22Rv1 (cell line): ENCODE data around the gene SLC46A1.

Source experiments
- CTCF ChIP-seq: fragments of 450-650 bp; IDR thresholded peaks from 2 replicates; pipeline ENCODE4 v1.5.1; 2017; ENCODE audit warnings: mild to moderate bottlenecking
- ZFX ChIP-seq: fragments of 450-650 bp; IDR thresholded peaks from 2 replicates; pipeline ENCODE4 v1.6.1; 2017; ENCODE audit warnings: antibody characterized with exemption, borderline replicate concordance

DNA sequence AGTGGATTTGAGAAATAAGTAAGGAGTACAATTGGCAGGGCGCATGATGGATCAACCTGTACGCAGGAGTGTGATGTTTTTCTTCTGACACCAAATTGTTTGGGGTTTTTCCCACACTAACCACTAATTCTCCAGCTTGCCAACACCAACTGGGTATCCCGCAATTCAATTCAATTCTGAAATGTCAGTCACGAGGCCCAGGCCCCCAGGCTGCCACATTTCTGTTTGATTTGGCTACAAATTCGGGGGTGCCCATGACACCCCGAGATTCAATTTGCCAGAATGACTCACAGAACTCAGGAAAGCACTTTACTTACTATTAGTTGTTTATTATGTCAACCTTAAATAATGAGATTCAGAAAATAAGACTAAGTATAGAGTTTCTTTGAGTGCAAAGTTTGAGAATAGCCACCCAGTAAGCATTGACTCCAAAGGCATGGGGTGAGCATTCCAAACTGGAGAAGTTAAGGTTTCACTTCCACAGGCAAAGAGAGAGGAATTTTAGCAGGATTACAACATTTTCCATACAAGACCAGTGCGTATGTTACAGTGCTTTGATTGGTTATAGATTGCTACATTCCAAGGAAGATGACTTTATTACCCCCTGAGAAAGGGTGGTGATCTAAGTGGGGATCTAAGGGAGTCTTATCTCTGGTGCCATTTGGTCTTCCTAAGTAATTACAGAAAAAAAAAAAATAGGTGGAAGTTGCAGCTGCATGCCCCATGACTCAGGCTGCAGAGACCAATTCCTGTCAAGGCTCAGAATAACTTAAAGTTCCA, 11.5 kb downstream of the SLC46A1 start:
- TF ChIP-seq CTCF (no peak), ZFX (no peak)
